ENCODE data around the gene ZBTB4.

GRCh38 chr17:7411427-7411750 is 68.0 kb downstream of the ZBTB4 start:
- TF ChIP-seq CTCF (IDR thresholded peaks at IDR 0.05) (no peak), POLR2A (IDR thresholded peaks at IDR 0.05) (no peak)
